SH-SY5Y (cell line): ENCODE measurements around the gene DCN.

Experiments
- GATA2 ChIP-seq: IDR thresholded peaks from 2 replicates; pipeline ENCODE4 v1.6.1; 2011; ENCODE audit warnings: mild to moderate bottlenecking, low read depth, low read length
- GATA3 ChIP-seq: IDR thresholded peaks from 2 replicates; pipeline ENCODE4 v1.6.1; 2011; ENCODE audit warnings: low read depth, mild to moderate bottlenecking, low read length, moderate library complexity

GRCh38 chr12:91178781-91179180, 3.8 kb downstream of the DCN start:
- TF ChIP-seq GATA2 (no peak), GATA3 (no peak)
